HG03520 (cell line): ENCODE data around the gene SLC46A1.
A peak's percentile ranks its signal among the peaks of the same experiment; 100 is the strongest.

Experiments used
- ATAC-seq: cut with Tn5 transposase; IDR thresholded peaks from one replicate; pipeline ENCODE4 v1.9.1; 2021; ENCODE audit warnings: mild to moderate bottlenecking, moderate library complexity; ENCODE audit not compliant: unreplicated experiment

Gene SLC46A1

DNA sequence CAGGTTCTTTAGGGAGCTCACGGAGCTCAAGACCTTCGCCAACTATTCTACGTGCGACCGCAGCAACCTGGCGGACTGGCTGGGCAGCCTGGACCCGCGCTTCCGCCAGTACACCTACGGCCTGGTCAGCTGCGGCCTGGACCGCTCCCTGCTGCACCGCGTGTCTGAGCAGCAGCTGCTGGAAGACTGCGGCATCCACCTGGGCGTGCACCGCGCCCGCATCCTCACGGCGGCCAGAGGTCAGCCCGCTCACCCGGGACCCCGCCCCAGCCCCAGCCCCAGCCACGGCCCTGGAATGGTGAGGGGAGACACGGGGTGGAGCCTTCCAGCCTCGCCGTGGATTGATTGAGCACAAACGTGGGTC lies 21.0 kb downstream of the SLC46A1 start:
- no peak for ATAC-seq

DNA sequence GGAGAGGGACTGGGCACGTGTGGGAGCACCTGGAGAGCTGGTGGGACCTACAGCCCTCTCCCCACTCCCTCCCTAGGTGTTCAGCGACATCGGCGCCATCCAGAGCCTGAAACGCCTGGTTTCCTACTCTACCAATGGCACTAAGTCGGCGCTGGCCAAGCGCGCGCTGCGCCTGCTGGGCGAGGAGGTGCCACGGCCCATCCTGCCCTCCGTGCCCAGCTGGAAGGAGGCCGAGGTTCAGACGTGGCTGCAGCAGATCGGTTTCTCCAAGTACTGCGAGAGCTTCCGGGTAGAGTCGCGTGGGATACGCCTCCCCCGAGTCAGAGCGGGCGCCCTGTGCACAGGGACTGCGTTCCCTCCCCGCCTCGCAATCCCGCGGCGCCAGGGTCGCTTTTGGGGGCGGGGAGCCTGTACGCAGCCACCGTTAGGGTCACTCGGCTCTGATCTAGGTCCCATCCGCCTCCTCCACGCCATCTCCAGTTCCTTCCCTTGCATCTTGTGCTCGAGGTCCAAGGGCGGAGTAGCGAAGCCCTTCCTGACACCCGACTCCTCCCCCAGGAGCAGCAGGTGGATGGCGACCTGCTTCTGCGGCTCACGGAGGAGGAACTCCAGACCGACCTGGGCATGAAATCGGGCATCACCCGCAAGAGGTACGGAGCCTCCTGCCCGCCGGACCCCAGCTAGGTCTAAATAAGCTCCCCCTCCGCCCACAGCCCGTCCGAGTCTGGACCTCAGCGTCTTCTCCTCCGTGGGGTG lies 21.6 kb downstream of the SLC46A1 start:
- ATAC-seq = peak; percentile 51

- no peak for ATAC-seq
Measured at GRCh38 chr17:28381141-28381825, 24.7 kb downstream of the SLC46A1 start.

DNA sequence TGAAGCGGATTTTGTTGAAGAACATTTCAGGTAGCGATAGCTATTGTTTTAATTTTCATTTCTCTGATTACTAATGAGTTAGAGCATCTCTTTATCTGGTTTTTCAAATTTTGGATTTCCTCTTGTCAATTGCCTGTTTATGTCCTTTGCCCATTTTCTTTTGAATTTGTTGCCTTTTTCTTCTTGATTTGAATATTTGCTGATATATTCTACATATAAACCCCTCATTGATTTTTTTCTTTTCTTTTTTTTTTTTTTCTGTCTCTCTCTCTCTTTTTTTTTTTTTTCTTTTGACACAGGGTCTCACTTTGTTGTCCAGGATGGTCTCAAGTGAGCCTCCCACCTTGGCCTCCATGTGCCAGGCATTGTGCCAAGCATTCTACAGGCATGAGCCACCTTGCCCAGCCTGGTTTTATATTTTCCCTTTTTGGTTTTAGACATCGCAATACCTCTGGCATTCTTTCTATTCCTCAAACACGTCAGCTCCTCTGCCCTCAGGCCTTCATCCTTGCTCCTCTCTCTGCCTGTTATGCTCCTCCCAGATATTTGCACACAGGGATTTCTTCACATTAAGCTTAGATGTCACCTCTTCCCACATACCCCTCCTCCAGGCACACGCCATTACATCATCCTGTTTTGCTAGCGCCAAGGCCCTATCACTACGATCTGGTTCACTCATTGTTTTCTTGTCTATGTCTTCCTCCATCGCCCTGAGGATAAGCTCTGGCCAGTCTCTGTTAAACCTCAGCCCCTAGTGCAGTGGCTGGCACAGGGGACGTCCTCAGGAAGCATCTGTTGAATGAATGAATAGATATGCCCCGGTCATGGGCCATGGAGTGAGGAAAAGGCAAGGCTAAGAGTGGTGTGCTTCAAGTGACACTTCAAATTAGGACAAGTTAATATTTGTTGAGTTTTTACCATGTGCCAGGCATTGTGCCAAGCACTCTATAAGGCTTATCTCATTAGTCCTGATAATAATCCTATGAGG lies 25.9 kb downstream of the SLC46A1 start:
- no peak for ATAC-seq

DNA sequence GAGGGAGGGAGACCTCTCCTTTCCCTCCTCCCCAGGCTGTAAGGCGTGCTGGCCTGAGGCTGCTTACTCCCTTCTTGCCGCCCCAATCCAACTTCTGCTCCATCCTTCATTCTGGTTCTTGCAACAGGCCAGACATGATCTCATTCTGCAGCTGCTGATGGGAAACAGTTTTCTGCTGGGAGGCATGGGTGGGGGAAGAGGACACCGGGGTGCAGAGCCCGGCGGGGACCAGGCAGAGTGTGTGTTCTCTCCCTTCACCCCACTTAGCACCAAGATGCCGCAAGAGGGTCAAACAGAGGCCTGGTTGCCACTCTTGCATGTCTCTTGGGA lies 33.1 kb downstream of the SLC46A1 start:
- no peak for ATAC-seq

DNA sequence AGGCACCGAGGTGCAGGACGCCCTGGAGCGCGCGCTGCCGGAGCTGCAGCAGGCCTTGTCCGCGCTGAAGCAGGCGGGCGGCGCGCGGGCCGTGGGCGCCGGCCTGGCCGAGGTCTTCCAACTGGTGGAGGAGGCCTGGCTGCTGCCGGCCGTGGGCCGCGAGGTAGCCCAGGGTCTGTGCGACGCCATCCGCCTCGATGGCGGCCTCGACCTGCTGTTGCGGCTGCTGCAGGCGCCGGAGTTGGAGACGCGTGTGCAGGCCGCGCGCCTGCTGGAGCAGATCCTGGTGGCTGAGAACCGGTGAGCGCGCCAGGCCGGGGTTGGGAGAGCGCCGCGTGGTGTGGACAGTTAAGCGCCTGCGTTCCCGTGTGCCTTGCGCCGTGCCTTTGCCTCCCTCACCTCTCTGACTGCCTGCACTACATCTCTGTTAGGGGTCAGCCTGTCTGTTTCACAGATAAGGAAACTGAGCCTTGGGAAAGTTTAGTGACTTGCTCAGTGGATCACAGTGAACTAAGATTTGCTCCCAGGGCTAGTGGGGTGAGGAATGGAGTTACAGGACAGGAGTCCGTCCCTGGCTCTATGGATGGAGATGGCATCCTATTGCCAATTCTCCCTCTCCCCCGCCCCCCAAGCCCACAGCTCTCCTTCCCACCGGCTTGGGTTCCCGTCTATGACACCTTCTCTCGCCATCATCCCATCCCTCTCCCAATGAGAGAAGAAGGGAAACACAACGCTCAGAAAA lies 33.6 kb downstream of the SLC46A1 start:
- ATAC-seq = no peak

GRCh38 chr17:28371245-28372202 lies 34.5 kb downstream of the SLC46A1 start, which contains the start of gene SARM1:
TSS of gene SARM1 (plus strand) at chr17:28371694. CDS start at chr17:28372033, 339 bp downstream.
- ATAC-seq = peak; percentile 75

- no peak for ATAC-seq
Measured at GRCh38 chr17:28370744-28371103, 35.3 kb downstream of the SLC46A1 start.

GRCh38 chr17:28370035-28370743 lies 35.8 kb downstream of the SLC46A1 start, which contains the start of gene VTN:
TSS of gene VTN (minus strand) at chr17:28370307. CDS start at chr17:28370203, 104 bp downstream.
- ATAC-seq = no peak

DNA sequence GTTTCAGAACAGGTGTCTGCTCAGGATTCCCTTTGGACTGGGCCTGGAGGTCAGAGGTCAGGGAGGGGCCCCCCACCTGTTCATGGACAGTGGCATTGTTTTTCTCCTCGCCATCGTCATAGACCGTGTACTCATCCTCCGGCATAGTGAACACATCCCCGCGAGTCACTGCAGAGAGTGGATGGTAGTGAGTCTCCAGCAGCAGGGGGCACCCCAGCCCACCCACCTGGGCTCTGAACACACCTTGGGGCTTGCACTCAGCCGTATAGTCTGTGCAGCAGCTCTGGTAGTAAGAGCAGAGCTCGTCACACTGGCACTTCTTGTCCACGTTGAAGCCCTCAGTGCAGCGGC lies 36.4 kb downstream of the SLC46A1 start:
- no peak for ATAC-seq

DNA sequence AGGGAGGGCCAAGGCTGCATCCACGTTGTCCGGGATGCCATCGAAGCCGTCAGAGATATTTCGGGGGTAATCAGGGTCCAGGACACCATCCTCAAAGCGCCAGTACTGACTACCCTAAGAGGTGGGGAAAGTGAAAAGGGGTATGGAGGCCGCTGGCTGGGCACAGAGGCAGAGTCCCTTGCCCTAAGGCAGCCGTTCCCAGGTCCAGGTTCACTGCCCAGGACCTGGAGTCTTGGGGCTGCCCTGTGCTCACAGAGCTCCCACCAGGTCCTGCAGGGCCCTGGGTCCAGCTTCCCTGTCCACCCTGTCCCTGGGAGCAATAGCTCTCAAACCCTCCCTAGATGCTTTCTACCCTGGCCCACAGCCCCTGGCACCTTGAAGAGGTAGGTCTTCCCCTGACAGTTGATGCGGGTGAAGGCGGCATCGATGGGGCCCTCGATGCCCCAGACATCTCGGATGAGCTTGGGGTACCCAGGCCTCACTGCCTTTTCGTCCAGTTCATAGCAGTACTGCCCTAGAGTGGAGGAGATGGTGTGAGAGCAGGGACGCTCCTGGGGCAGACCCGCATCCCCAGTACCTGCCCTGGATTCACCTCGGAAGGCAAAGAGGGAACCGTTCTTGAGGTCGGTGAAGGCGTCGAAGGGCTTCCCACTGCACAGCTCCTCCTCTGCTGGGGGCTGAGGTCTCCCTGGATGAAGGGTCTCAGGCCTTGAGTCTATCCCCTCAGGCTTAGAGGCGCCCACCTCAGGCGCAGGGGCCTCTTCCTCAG lies 36.9 kb downstream of the SLC46A1 start:
- ATAC-seq = no peak

GRCh38 chr17:28368306-28368831 lies 37.6 kb downstream of the SLC46A1 start:
- no peak for ATAC-seq

DNA sequence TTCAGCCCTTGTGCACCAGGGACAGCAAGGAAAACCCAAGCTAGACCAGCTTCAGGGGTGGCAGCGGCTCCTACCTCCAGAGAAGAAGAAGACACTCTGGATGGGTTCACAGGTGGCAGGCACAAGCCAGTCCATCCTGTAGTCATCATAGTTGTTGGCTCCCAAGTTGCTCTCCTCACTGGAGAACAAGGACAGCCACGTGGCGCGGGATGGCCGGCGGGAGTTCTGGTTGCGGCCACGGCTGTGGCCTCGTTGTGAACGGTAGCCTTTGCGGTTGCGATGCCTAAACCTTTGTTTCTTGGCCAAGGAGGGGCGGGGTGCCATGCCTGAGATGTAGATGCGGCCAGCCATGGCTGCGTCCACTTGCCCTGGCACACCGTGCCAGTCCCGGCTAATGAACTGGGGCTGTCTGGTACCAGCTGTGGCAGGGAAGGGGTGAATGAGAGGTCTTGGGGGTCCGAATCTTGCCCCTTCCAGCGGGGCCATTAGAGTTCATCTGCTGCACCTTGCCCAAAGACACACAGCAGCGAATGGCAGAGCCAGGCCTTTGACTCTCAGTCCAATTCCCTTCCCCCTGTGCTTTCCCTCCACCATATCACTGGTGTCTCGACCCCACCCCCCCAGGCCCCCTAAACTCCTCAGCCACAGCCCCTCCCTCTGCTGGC lies 38.2 kb downstream of the SLC46A1 start:
- ATAC-seq = no peak

GRCh38 chr17:28366605-28367004 lies 39.4 kb downstream of the SLC46A1 start:
- no peak for ATAC-seq

DNA sequence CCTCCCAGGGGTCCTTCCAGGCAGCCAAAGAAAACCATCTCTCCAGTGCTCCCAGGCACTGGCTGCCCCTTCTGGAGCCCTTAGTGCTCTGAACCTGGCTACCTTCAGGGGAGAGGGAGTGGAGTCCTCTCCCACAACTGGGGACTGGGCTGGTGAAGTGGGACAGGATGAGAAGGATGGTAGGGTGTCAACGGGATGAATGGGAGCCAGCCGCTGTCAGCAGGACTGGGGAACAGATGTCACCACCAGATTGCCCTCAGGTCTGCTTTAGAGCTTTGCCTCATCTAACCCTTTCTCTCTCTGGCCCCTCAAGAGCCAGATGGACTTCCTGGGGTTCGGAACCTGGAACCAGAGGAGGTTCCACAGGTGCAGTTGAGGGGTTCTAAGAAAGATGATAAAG lies 40.5 kb downstream of the SLC46A1 start:
- no peak for ATAC-seq

GRCh38 chr17:28364665-28365363 lies 41.2 kb downstream of the SLC46A1 start, which contains the start of gene SEBOX:
TSS of gene SEBOX (minus strand) at chr17:28365199. CDS start at chr17:28365151, 48 bp downstream.
- ATAC-seq = no peak
